Right hindlimb (tissue), 1 donor: ENCODE data around the gene ZNF683.
"Not testable (repeated sequence)": the region's sequence is repeated elsewhere in the genome, so short reads cannot be mapped to it uniquely, and the experiment has no call there.

ENCODE experiments used
- DNase-seq: peaks from one replicate; pipeline ENCODE4 v3.0.0-alpha.2; 2018

Gene ZNF683

GRCh38 chr1:26335774-26336476 lies 36.6 kb downstream of the ZNF683 start:
- no peak for DNase-seq

GRCh38 chr1:26333312-26333711 lies 39.2 kb downstream of the ZNF683 start:
- not testable (repeated sequence) for DNase-seq

GRCh38 chr1:26330276-26330675 lies 42.3 kb downstream of the ZNF683 start:
- DNase-seq, result no peak

- not testable (repeated sequence) for DNase-seq
Observed at GRCh38 chr1:26329380-26329779, 43.2 kb downstream of the ZNF683 start.

- no peak for DNase-seq
Observed at GRCh38 chr1:26328597-26328996, 44.0 kb downstream of the ZNF683 start.

- no peak for DNase-seq
Observed at GRCh38 chr1:26327956-26328362, 44.6 kb downstream of the ZNF683 start.

GRCh38 chr1:26324550-26324949 lies 48.0 kb downstream of the ZNF683 start:
- DNase-seq, result no peak

GRCh38 chr1:26323382-26323781 lies 49.2 kb downstream of the ZNF683 start:
- DNase-seq, result no peak

GRCh38 chr1:26322042-26322331 lies 50.6 kb downstream of the ZNF683 start:
- DNase-seq, result no peak

- DNase-seq, result peak; percentile 91
Observed at GRCh38 chr1:26321315-26322041, 51.1 kb downstream of the ZNF683 start.

GRCh38 chr1:26320896-26321295 lies 51.7 kb downstream of the ZNF683 start:
- no peak for DNase-seq

- DNase-seq, result no peak
Observed at GRCh38 chr1:26318338-26319064, 54.0 kb downstream of the ZNF683 start.

- no peak for DNase-seq
Observed at GRCh38 chr1:26317612-26318337, 54.8 kb downstream of the ZNF683 start, which contains the start of gene CD52. TSS of gene CD52 (plus strand) at chr1:26317958. CDS start at chr1:26318018, 60 bp downstream.

- no peak for DNase-seq
Observed at GRCh38 chr1:26317146-26317545, 55.4 kb downstream of the ZNF683 start.

- DNase-seq, result no peak
Observed at GRCh38 chr1:26315874-26316850, 56.4 kb downstream of the ZNF683 start.

GRCh38 chr1:26314501-26314900 lies 58.0 kb downstream of the ZNF683 start:
- DNase-seq, result no peak
